Neuronal stem cell (in vitro differentiated cells): ENCODE measurements around the gene DERL2.

Source experiments
- DNase-seq: peaks from one replicate; pipeline ENCODE4 v3.0.0-alpha.2; 2013; ENCODE audit warnings: low spot score
- H2AFZ ChIP-seq: one replicate; pipeline ENCODE4 v1.6.1; 2013; ENCODE audit warnings: mild to moderate bottlenecking, low read length, inconsistent platforms
- H2AK5ac ChIP-seq: 2 replicates; pipeline ENCODE4 v1.6.1; 2013; ENCODE audit warnings: low read depth, mild to moderate bottlenecking, inconsistent platforms, low read length, moderate library complexity, mixed read lengths
- H2BK120ac ChIP-seq: 2 replicates; pipeline ENCODE4 v1.6.1; 2013; ENCODE audit warnings: low read depth, mild to moderate bottlenecking, inconsistent platforms, low read length, moderate library complexity, mixed read lengths
- H2BK12ac ChIP-seq: one replicate; pipeline ENCODE4 v1.6.1; 2013; ENCODE audit warnings: low read length, inconsistent platforms
- H2BK15ac ChIP-seq: 2 replicates; pipeline ENCODE4 v1.6.1; 2013; ENCODE audit warnings: mild to moderate bottlenecking, low read length, inconsistent platforms, mixed read lengths
- H2BK5ac ChIP-seq: one replicate; pipeline ENCODE4 v1.6.1; 2013; ENCODE audit warnings: inconsistent platforms, mild to moderate bottlenecking, low read length, moderate library complexity
- H3K14ac ChIP-seq: one replicate; pipeline ENCODE4 v1.6.1; 2013; ENCODE audit warnings: low read length, inconsistent platforms
- H3K18ac ChIP-seq: 2 replicates; pipeline ENCODE4 v1.6.1; 2013; ENCODE audit warnings: low read length, inconsistent platforms
- H3K23ac ChIP-seq: 2 replicates; pipeline ENCODE4 v1.6.1; 2013; ENCODE audit warnings: low read depth, mild to moderate bottlenecking, mixed read lengths, low read length, inconsistent platforms; ENCODE audit not compliant: poor library complexity
- H3K27ac ChIP-seq: replicated peaks from 3 replicates; pipeline ENCODE4 v1.5.1; 2013; ENCODE audit warnings: low read length, inconsistent platforms
- H3K27me3 ChIP-seq, 3 experiments: 2 replicates each; pipeline ENCODE4 v1.6.1; 2013; ENCODE audit warnings: low read length in 3 of 3, mild to moderate bottlenecking in 2 of 3, inconsistent platforms in 1 of 3, low read depth in 1 of 3, mixed read lengths in 1 of 3, moderate library complexity in 1 of 3; ENCODE audit not compliant: control insufficient read depth in 3 of 3, insufficient read depth in 3 of 3
- H3K36me3 ChIP-seq, 2 donors: replicated peaks in 1 of 2; 2 replicates each; pipeline ENCODE4 v1.6.1; 2013; ENCODE audit warnings: low read length in 2 of 2; ENCODE audit not compliant: control insufficient read depth in 2 of 2, insufficient read depth in 2 of 2
- H3K4ac ChIP-seq: 2 replicates; pipeline ENCODE4 v1.6.1; 2013; ENCODE audit warnings: inconsistent platforms, mild to moderate bottlenecking, low read length, moderate library complexity
- H3K4me1 ChIP-seq, 2 donors: 1 replicate in 1 of 2; 2 replicates in 1 of 2; pipeline ENCODE4 v1.6.1; 2013; ENCODE audit warnings: low read length in 2 of 2, low read depth in 1 of 2; ENCODE audit not compliant: control insufficient read depth in 2 of 2, insufficient read depth in 1 of 2
- H3K4me2 ChIP-seq: one replicate; pipeline ENCODE4 v1.6.1; 2013; ENCODE audit warnings: mild to moderate bottlenecking, low read length, inconsistent platforms; ENCODE audit not compliant: insufficient read depth, poor library complexity, severe bottlenecking
- H3K4me3 ChIP-seq, 2 donors: 2 replicates each; pipeline ENCODE4 v1.5.1; 2013; ENCODE audit warnings: low read length in 2 of 2, mild to moderate bottlenecking in 2 of 2, inconsistent platforms in 1 of 2, moderate library complexity in 1 of 2
- H3K79me1 ChIP-seq: one replicate; pipeline ENCODE4 v1.6.1; 2013; ENCODE audit warnings: low read depth, mild to moderate bottlenecking, inconsistent platforms, low read length, moderate library complexity
- H3K9ac ChIP-seq: one replicate; pipeline ENCODE4 v1.6.1; 2013; ENCODE audit warnings: mild to moderate bottlenecking, low read depth, low read length, inconsistent platforms; ENCODE audit not compliant: poor library complexity
- H3K9me3 ChIP-seq, 2 donors: replicated peaks in 1 of 2; 2 replicates each; pipeline versions ENCODE3 to v1.6.1; 2013; ENCODE audit warnings: low read length in 2 of 2, mild to moderate bottlenecking in 2 of 2, inconsistent platforms in 1 of 2, low read depth in 1 of 2, mixed read lengths in 1 of 2, moderate library complexity in 1 of 2; ENCODE audit not compliant: control insufficient read depth in 2 of 2, insufficient read depth in 1 of 2
- H4K8ac ChIP-seq: one replicate; pipeline ENCODE4 v1.6.1; 2013; ENCODE audit warnings: low read depth, mild to moderate bottlenecking, inconsistent platforms, low read length, moderate library complexity
- H4K91ac ChIP-seq: one replicate; pipeline ENCODE4 v1.6.1; 2013; ENCODE audit warnings: low read length, low read depth, mild to moderate bottlenecking, inconsistent platforms; ENCODE audit not compliant: poor library complexity
- WGBS, 2 donors: extraction: QIAGEN DNeasy Blood & Tissue Kit; methylation state at CpG; one replicate each; pipeline ENCODE4 v1.1.7; 2013; ENCODE audit warnings: missing lambda C conversion rate in 2 of 2, mixed read lengths in 1 of 2; ENCODE audit not compliant: insufficient read length in 2 of 2, insufficient replicate concordance in 1 of 2; ENCODE audit errors: extremely low coverage in 2 of 2; 5-methylcytosine and 5-hydroxymethylcytosine counted together

Gene DERL2

GRCh38 chr17:5492970-5493369, 7.0 kb upstream of the DERL2 start:
- H3K23ac ChIP-seq, result no peak overlapping the region
- peaks cover 0 to 2% (median 0%) of the 10 kb centered on the region in 3 experiments for H3K27me3 ChIP-seq
- H3K27ac ChIP-seq, result no peak overlapping the region
- no peak overlapping the region for H2AK5ac ChIP-seq
- no peak for DNase-seq
- no peak overlapping the region for H3K4me2 ChIP-seq
- WGBS, 2 donors, result no CpG with 5 or more reads among the region's 2 CpGs
- no peak overlapping the region for H2BK120ac ChIP-seq
- H4K8ac ChIP-seq, result no peak overlapping the region
- H3K4me3 ChIP-seq, result no peak overlapping the region
- H3K14ac ChIP-seq, result no peak overlapping the region
- no peak overlapping the region for H2BK5ac ChIP-seq
- H3K4me1 ChIP-seq, result no peaks in the 10 kb centered on the region
- no peak overlapping the region for H3K18ac ChIP-seq
- no peaks in the 10 kb centered on the region for H3K79me1 ChIP-seq
- no peak overlapping the region for H2BK15ac ChIP-seq
- peaks cover 10 to 33% of the 10 kb centered on the region in 2 donors for H3K36me3 ChIP-seq
- no peak overlapping the region for H4K91ac ChIP-seq
- H3K9me3 ChIP-seq, result peaks cover 3 to 15% of the 10 kb centered on the region in 2 donors
- no peak overlapping the region for H2AFZ ChIP-seq
- no peak overlapping the region for H2BK12ac ChIP-seq
- no peak overlapping the region for H3K9ac ChIP-seq
- no peak overlapping the region for H3K4ac ChIP-seq

- Histone ChIP-seq H3K4me1 (peaks cover 3 to 6% of the 10 kb centered on the region in 2 donors), H3K18ac (no peak overlapping the region), H2AK5ac (no peak overlapping the region), H3K36me3 (peaks cover 12 to 58% of the 10 kb centered on the region in 2 donors), H3K27ac (no peak overlapping the region), H3K9me3 (peaks cover 3 to 21% of the 10 kb centered on the region in 2 donors), H2BK12ac (no peak overlapping the region), H3K23ac (no peak overlapping the region), H3K4ac (no peak overlapping the region), H2AFZ (no peak overlapping the region), H2BK15ac (no peak overlapping the region), H3K27me3 (no peaks in the 10 kb centered on the region), H4K91ac (no peak overlapping the region), H2BK120ac (no peak overlapping the region), H3K79me1 (peaks cover 3% of the 10 kb centered on the region), H4K8ac (no peak overlapping the region), H3K4me2 (no peak overlapping the region), H3K9ac (no peak overlapping the region), H3K14ac (no peak overlapping the region), H3K4me3 (no peak overlapping the region), H2BK5ac (no peak overlapping the region)
- WGBS, 2 donors, result no CpG with 5 or more reads among the region's 8 CpGs
- no peak for DNase-seq
These were observed 2.8 kb upstream of the DERL2 start for GRCh38 chr17:5488752-5489151.

GRCh38 chr17:5486206-5487124, 487 bp upstream of the DERL2 start, which contains the start of gene MIS12:
Gene MIS12 (plus strand): TSS chr17:5486566. CDS start chr17:5488863, 2,297 bp downstream.
- H4K91ac ChIP-seq, result no peak within 1 kb of the TSS
- peaks cover 3 to 6% of the 10 kb centered on the region in 2 donors for H3K4me1 ChIP-seq
- peak within 1 kb of the TSS; percentile 91 to 100 for H3K4me3 ChIP-seq
- H2BK12ac ChIP-seq, result no peak within 1 kb of the TSS
- peak within 1 kb of the TSS; percentile 71 for H2AK5ac ChIP-seq
- H3K9ac ChIP-seq, result peak within 1 kb of the TSS; percentile 99
- peaks cover 0 to 21% of the 10 kb centered on the region in 2 donors for H3K9me3 ChIP-seq
- H3K18ac ChIP-seq, result peak within 1 kb of the TSS; percentile 98
- H3K4me2 ChIP-seq, result peak within 1 kb of the TSS; percentile 78
- peak within 1 kb of the TSS; percentile 87 for H2BK5ac ChIP-seq
- no peak within 1 kb of the TSS for H2BK120ac ChIP-seq
- H3K27ac ChIP-seq, result peak within 1 kb of the TSS; percentile 100
- no peaks in the 10 kb centered on the region for H3K27me3 ChIP-seq
- peak within 1 kb of the TSS; percentile 73 for H3K14ac ChIP-seq
- no peak within 1 kb of the TSS for H4K8ac ChIP-seq
- H3K79me1 ChIP-seq, result peaks cover 3% of the 10 kb centered on the region
- H2AFZ ChIP-seq, result peak within 1 kb of the TSS; percentile 96
- H3K36me3 ChIP-seq, result peaks cover 20 to 79% of the 10 kb centered on the region in 2 donors
- peak; percentile 98 for DNase-seq
- peak within 1 kb of the TSS; percentile 94 for H3K23ac ChIP-seq
- H3K4ac ChIP-seq, result no peak within 1 kb of the TSS
- peak within 1 kb of the TSS; percentile 20 for H2BK15ac ChIP-seq
- no CpG with 5 or more reads among the region's 77 CpGs for WGBS, 2 donors

GRCh38 chr17:5481451-5481850, 4.5 kb downstream of the DERL2 start:
- no peak overlapping the region for H3K18ac ChIP-seq
- peaks cover 8% of the 10 kb centered on the region for H3K79me1 ChIP-seq
- H3K9ac ChIP-seq, result no peak overlapping the region
- no peak overlapping the region for H2AK5ac ChIP-seq
- H3K4me3 ChIP-seq, result no peak overlapping the region
- peaks cover 0 to 4% of the 10 kb centered on the region in 2 donors for H3K4me1 ChIP-seq
- H4K91ac ChIP-seq, result no peak overlapping the region
- no peak overlapping the region for H2BK12ac ChIP-seq
- no peak overlapping the region for H4K8ac ChIP-seq
- H3K14ac ChIP-seq, result no peak overlapping the region
- no peak overlapping the region for H2BK120ac ChIP-seq
- no peak overlapping the region for H3K4me2 ChIP-seq
- H3K23ac ChIP-seq, result no peak overlapping the region
- H2BK15ac ChIP-seq, result no peak overlapping the region
- no peak overlapping the region for H3K27ac ChIP-seq
- H2AFZ ChIP-seq, result no peak overlapping the region
- no peak for DNase-seq
- no CpG with 5 or more reads among the region's 4 CpGs for WGBS, 2 donors
- H3K9me3 ChIP-seq, result peaks cover 6 to 16% of the 10 kb centered on the region in 2 donors
- no peaks in the 10 kb centered on the region for H3K27me3 ChIP-seq
- H3K4ac ChIP-seq, result no peak overlapping the region
- no peak overlapping the region for H2BK5ac ChIP-seq
- H3K36me3 ChIP-seq, result peaks cover 32 to 87% of the 10 kb centered on the region in 2 donors
